Omental fat pad (tissue), 4 donors: ENCODE measurements around the gene RAB3GAP2. TPM values are rescaled to one million over a fixed set of nuclear protein-coding genes. Genes with fewer than 3 reads are reported as not detected.

Experiments
- ATAC-seq: fragments of 150-250 bp; one replicate; pipeline ENCODE4 v1.9.1; 2016; ENCODE audit warnings: mild to moderate bottlenecking, moderate library complexity; ENCODE audit not compliant: low FRiP score
- DNase-seq: peaks from one replicate; pipeline ENCODE4 v3.0.0-alpha.2; 2019; ENCODE audit warnings: low spot score
- CTCF ChIP-seq, 3 donors: fragments of 450-650 bp; IDR thresholded peaks; one replicate each; pipeline ENCODE4 v1.5.1; 2016 to 2017; ENCODE audit warnings: antibody characterized with exemption in 3 of 3, mild to moderate bottlenecking in 3 of 3, moderate library complexity in 2 of 3
- total RNA-seq, 4 donors: library from RNA; depleted of rRNA; stranded (reverse); fragments of >200 nt; gene quantifications; one replicate each; pipeline ENCODE4 v1.1.0, GENCODE V29; 2016

Gene RAB3GAP2
- total RNA-seq, 4 donors from 2014 or later, result 22.0 to 37.0 (median 30.4) TPM

GRCh38 chr1:220290140-220290761 is 18.0 kb upstream of the RAB3GAP2 start:
- DNase-seq, result no peak
- no peak for ATAC-seq
- TF ChIP-seq CTCF (IDR thresholded peaks at IDR 0.05), result no peak

GRCh38 chr1:220287129-220287528 is 14.9 kb upstream of the RAB3GAP2 start:
- ATAC-seq (no peak), DNase-seq (no peak)
- no peak for TF ChIP-seq CTCF (IDR thresholded peaks at IDR 0.05)

- no peak for ATAC-seq
- no peak for DNase-seq
- TF ChIP-seq CTCF (IDR thresholded peaks at IDR 0.05), result no peak
Measured at GRCh38 chr1:220283625-220284024, 11.4 kb upstream of the RAB3GAP2 start.

GRCh38 chr1:220281159-220281574 is 8.9 kb upstream of the RAB3GAP2 start:
- TF ChIP-seq CTCF (IDR thresholded peaks at IDR 0.05), result no peak
- ATAC-seq (no peak), DNase-seq (no peak)

- DNase-seq, result no peak
- ATAC-seq, result no peak
- TF ChIP-seq CTCF (IDR thresholded peaks at IDR 0.05), result no peak
Measured at GRCh38 chr1:220280249-220280648, 8.0 kb upstream of the RAB3GAP2 start.

- ATAC-seq (no peak), DNase-seq (no peak)
- TF ChIP-seq CTCF (IDR thresholded peaks at IDR 0.05), result no peak
Measured at GRCh38 chr1:220278991-220279390, 6.7 kb upstream of the RAB3GAP2 start.

GRCh38 chr1:220275430-220275829 is 3.2 kb upstream of the RAB3GAP2 start:
- no peak for TF ChIP-seq CTCF (IDR thresholded peaks at IDR 0.05)
- DNase-seq (no peak), ATAC-seq (no peak)
